ENCODE results near the gene IRF4. TPM values are rescaled to one million over a fixed set of nuclear protein-coding genes. Genes with fewer than 3 reads are reported as not detected.

Gene IRF4
- total and polyA plus RNA-seq, 3 donors from 2014 or later, result 1.8 to 7.4 (median 3.7) TPM

GRCh38 chr6:409370-409972 is 17.9 kb downstream of the IRF4 start:
- 91 to 96% methylated on average over 4 of the region's 4 CpGs for WGBS, 2 donors
- H3K4me1 ChIP-seq, result no peaks in the 10 kb centered on the region
- no peaks in the 10 kb centered on the region for H3K36me3 ChIP-seq (ENCODE audit: low read depth, missing control alignments)
- no peak overlapping the region for H3K4me3 ChIP-seq
- H3K27me3 ChIP-seq, result no peaks in the 10 kb centered on the region
- H3K9me3 ChIP-seq, result no peaks in the 10 kb centered on the region
- TF ChIP-seq POLR2A (IDR thresholded peaks at IDR 0.05), result no peak
- no peak for TF ChIP-seq CTCF (IDR thresholded peaks at IDR 0.05)
- intact Hi-C loops (cut with DNase I; ENCODE audit: low total_unique reads), result no loop called here
- H3K27ac ChIP-seq, result no peak overlapping the region
- no peak for DNase-seq

DNA sequence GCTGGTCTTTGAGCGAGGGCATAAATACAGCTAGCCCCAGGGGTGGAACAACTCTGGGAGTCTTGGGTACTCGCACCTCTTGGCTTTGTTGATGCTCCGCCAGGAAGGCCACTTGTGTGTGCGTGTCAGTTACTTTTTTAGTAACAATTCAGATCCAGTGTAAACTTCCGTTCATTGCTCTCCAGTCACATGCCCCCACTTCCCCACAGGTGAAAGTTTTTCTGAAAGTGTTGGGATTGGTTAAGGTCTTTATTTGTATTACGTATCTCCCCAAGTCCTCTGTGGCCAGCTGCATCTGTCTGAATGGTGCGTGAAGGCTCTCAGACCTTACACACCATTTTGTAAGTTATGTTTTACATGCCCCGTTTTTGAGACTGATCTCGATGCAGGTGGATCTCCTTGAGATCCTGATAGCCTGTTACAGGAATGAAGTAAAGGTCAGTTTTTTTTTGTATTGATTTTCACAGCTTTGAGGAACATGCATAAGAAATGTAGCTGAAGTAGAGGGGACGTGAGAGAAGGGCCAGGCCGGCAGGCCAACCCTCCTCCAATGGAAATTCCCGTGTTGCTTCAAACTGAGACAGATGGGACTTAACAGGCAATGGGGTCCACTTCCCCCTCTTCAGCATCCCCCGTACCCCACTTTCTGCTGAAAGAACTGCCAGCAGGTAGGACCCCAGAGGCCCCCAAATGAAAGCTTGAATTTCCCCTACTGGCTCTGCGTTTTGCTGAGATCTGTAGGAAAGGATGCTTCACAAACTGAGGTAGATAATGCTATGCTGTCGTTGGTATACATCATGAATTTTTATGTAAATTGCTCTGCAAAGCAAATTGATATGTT is 19.2 kb downstream of the IRF4 start:
- H3K36me3 ChIP-seq (ENCODE audit: low read depth, missing control alignments), result no peaks in the 10 kb centered on the region
- DNase-seq, result no peak
- 89 to 91% methylated on average over 15 of the region's 15 CpGs for WGBS, 2 donors
- no peaks in the 10 kb centered on the region for H3K27me3 ChIP-seq
- intact Hi-C loops (cut with DNase I; ENCODE audit: low total_unique reads), result no loop called here
- TF ChIP-seq POLR2A (IDR thresholded peaks at IDR 0.05), result no peak
- TF ChIP-seq CTCF (IDR thresholded peaks at IDR 0.05), result no peak
- no peak overlapping the region for H3K27ac ChIP-seq
- H3K9me3 ChIP-seq, result no peaks in the 10 kb centered on the region
- H3K4me1 ChIP-seq, result no peaks in the 10 kb centered on the region
- no peak overlapping the region for H3K4me3 ChIP-seq

DNA sequence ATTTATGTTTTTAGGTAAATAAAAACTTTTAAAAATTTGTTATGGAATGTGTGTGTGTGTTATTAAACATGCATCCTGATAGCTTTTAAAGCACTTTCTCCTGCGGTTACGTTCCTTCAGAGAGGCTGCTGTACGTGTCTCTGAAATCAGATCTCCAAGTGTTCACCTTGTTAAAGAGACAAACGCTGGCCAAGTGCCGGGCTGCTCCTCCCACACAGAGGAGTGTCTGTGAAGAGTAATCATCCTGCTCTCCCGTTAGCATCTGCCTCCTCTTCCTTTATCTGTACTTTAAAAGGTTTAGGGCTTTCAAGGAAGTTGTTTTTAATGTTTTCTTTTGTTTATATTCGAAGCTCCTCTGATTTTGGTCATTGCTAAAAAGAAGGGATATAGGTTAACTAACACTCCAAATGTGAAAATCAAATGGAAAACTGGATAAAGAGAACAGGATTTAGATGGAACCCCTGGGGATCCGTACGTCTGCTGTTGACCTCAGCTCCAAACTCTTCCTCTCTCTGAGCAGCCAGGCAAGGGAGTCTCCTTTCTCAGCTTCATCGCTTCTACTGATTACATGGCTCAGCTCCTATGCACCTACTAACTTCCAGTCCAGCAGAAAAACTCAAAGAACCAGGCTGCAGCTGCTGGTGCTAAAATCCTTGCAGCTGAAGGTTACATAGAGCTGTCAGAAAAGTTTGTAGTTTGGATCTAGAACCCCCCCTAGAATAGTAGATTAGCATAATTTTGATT is 20.0 kb downstream of the IRF4 start:
- DNase-seq, result no peak
- Histone ChIP-seq H3K36me3 (ENCODE audit: low read depth, missing control alignments) (no peaks in the 10 kb centered on the region), H3K4me3 (no peak overlapping the region), H3K4me1 (no peaks in the 10 kb centered on the region), H3K9me3 (no peaks in the 10 kb centered on the region), H3K27ac (no peak overlapping the region), H3K27me3 (no peaks in the 10 kb centered on the region)
- no peak for TF ChIP-seq POLR2A (IDR thresholded peaks at IDR 0.05)
- no peak for TF ChIP-seq CTCF (IDR thresholded peaks at IDR 0.05)
- WGBS, 2 donors, result 25 to 34% methylated on average over 10 of the region's 10 CpGs
- intact Hi-C loops (cut with DNase I; ENCODE audit: low total_unique reads), result no loop called here

GRCh38 chr6:412146-412886 is 20.8 kb downstream of the IRF4 start:
- Histone ChIP-seq H3K27me3 (no peaks in the 10 kb centered on the region), H3K4me1 (no peaks in the 10 kb centered on the region), H3K36me3 (ENCODE audit: low read depth, missing control alignments) (no peaks in the 10 kb centered on the region), H3K9me3 (no peaks in the 10 kb centered on the region), H3K4me3 (no peak overlapping the region), H3K27ac (no peak overlapping the region)
- no peak for DNase-seq
- intact Hi-C loops (cut with DNase I; ENCODE audit: low total_unique reads), result no loop called here
- no peak for TF ChIP-seq POLR2A (IDR thresholded peaks at IDR 0.05)
- no peak for TF ChIP-seq CTCF (IDR thresholded peaks at IDR 0.05)
- WGBS, 2 donors, result 67 to 69% methylated on average over 3 of the region's 3 CpGs

Measured in testis (tissue), 3 donors.